Mammary epithelial cell (primary cell): Measurements from ENCODE around the gene DCLRE1B.

Experiments used
- EZH2 ChIP-seq: IDR thresholded peaks from 2 replicates; pipeline ENCODE4 v1.6.1; 2012; ENCODE audit warnings: low read length, inconsistent platforms, borderline replicate concordance
- TF ChIP-seq, protein P1 (sequence below), 2 donors: IDR thresholded peaks in 1 of 2; conservative IDR thresholded peaks in 1 of 2; 2 replicates each; pipeline ENCODE4 v1.5.1; 2011 to 2012; ENCODE audit warnings: inconsistent platforms in 2 of 2, low read length in 2 of 2, mild to moderate bottlenecking in 2 of 2, control low read depth in 1 of 2, low read depth in 1 of 2; ENCODE audit not compliant: insufficient read depth in 1 of 2; ENCODE audit errors: extremely low read depth in 1 of 2

DNA sequence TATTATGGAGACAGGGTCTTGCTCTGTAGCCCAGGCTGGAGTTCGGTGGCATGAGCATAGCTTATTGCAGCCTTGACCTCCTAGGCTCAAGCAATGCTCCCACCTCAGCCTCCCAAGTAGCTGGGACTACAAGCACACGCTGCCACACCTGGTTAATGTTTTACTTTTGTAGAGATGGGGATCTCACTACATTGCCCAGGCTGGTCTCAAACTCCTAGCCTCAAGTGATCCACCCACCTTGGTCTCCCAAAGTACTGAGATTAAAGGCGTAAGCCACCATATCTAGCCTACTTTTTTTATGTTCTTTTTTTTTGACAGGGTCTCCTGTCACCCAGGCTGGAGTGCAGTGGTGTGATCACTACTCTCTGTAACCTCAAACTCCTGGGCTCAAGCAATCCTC, 11.9 kb upstream of the DCLRE1B start:
- TF ChIP-seq, protein P1, sequence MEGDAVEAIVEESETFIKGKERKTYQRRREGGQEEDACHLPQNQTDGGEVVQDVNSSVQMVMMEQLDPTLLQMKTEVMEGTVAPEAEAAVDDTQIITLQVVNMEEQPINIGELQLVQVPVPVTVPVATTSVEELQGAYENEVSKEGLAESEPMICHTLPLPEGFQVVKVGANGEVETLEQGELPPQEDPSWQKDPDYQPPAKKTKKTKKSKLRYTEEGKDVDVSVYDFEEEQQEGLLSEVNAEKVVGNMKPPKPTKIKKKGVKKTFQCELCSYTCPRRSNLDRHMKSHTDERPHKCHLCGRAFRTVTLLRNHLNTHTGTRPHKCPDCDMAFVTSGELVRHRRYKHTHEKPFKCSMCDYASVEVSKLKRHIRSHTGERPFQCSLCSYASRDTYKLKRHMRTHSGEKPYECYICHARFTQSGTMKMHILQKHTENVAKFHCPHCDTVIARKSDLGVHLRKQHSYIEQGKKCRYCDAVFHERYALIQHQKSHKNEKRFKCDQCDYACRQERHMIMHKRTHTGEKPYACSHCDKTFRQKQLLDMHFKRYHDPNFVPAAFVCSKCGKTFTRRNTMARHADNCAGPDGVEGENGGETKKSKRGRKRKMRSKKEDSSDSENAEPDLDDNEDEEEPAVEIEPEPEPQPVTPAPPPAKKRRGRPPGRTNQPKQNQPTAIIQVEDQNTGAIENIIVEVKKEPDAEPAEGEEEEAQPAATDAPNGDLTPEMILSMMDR (conservative IDR thresholded peaks at IDR 0.05 in 1 of 2, IDR thresholded peaks at IDR 0.05 in 1 of 2; ENCODE audit: extremely low read depth in 1 of 2, insufficient read depth in 1 of 2, low read depth in 1 of 2, low read length in 2 of 2), result no peak
- no peak for TF ChIP-seq EZH2
